CD14-positive monocyte (primary cell): ENCODE measurements around the gene RUFY4. TPM values are rescaled to one million over a fixed set of nuclear protein-coding genes. Genes with fewer than 3 reads are reported as not detected.

Experiments
- DNase-seq, 3 donors: peaks; one replicate each; pipeline ENCODE4 v3.0.0-alpha.2; 2011 to 2022
- H2AFZ ChIP-seq: 2 replicates; pipeline ENCODE4 v1.6.0; 2012; ENCODE audit warnings: mild to moderate bottlenecking, low read depth, low read length, inconsistent platforms; ENCODE audit not compliant: insufficient read depth, poor library complexity, severe bottlenecking
- H3K27ac ChIP-seq, 2 donors: 1 replicate in 1 of 2; 2 replicates in 1 of 2; pipeline ENCODE4 v1.5.1; 2012 to 2013; ENCODE audit warnings: low read length in 2 of 2, control low read depth in 1 of 2, inconsistent platforms in 1 of 2, low read depth in 1 of 2, mild to moderate bottlenecking in 1 of 2
- H3K27me3 ChIP-seq, 2 donors: one replicate each; pipeline versions ENCODE4 v1.6.0 to v1.6.1; 2011 to 2013; ENCODE audit warnings: low read length in 2 of 2; ENCODE audit not compliant: control insufficient read depth in 2 of 2, insufficient read depth in 2 of 2
- H3K36me3 ChIP-seq, 2 donors: replicated peaks in 1 of 2; 1 replicate in 1 of 2; 2 replicates in 1 of 2; pipeline versions ENCODE4 v1.5.1 to v1.6.1; 2012 to 2013; ENCODE audit warnings: low read length in 2 of 2, control low read depth in 1 of 2, inconsistent platforms in 1 of 2, mild to moderate bottlenecking in 1 of 2; ENCODE audit not compliant: insufficient read depth in 2 of 2, control insufficient read depth in 1 of 2
- H3K4me1 ChIP-seq, 2 donors: 1 replicate in 1 of 2; 2 replicates in 1 of 2; pipeline versions ENCODE4 v1.5.1 to v1.6.1; 2012 to 2013; ENCODE audit warnings: low read length in 2 of 2, control low read depth in 1 of 2, inconsistent platforms in 1 of 2, mild to moderate bottlenecking in 1 of 2, moderate library complexity in 1 of 2; ENCODE audit not compliant: insufficient read depth in 2 of 2, control insufficient read depth in 1 of 2
- H3K4me2 ChIP-seq: replicated peaks from 2 replicates; pipeline ENCODE3; 2012; ENCODE audit warnings: low read length, moderate library complexity, mild to moderate bottlenecking; ENCODE audit not compliant: poor library complexity, severe bottlenecking; ENCODE audit errors: extremely low read depth
- H3K4me3 ChIP-seq, 3 experiments: fragments of 200-600 bp in 1 of 3; sonication (generic) in 1 of 3; replicated peaks in 1 of 3; 1 replicate in 2 of 3; 2 replicates in 1 of 3; pipeline ENCODE4 v1.5.1; 2011 to 2013; ENCODE audit warnings: low read length in 3 of 3, mild to moderate bottlenecking in 3 of 3, control low read depth in 2 of 3, low read depth in 2 of 3, inconsistent platforms in 1 of 3, moderate library complexity in 1 of 3
- H3K79me2 ChIP-seq: 2 replicates; pipeline ENCODE4 v1.6.0; 2012; ENCODE audit warnings: mild to moderate bottlenecking, control low read depth, inconsistent platforms, low read length, moderate library complexity; ENCODE audit not compliant: insufficient read depth
- H3K9ac ChIP-seq: 2 replicates; pipeline ENCODE4 v1.6.0; 2017; ENCODE audit warnings: low read length, mild to moderate bottlenecking; ENCODE audit not compliant: insufficient read depth, poor library complexity, severe bottlenecking
- H3K9me3 ChIP-seq, 2 donors: replicated peaks in 1 of 2; 1 replicate in 1 of 2; 2 replicates in 1 of 2; pipeline versions ENCODE4 v1.5.1 to v1.6.1; 2012 to 2013; ENCODE audit warnings: low read length in 2 of 2, control low read depth in 1 of 2; ENCODE audit not compliant: control insufficient read depth in 1 of 2, insufficient read depth in 1 of 2
- H4K20me1 ChIP-seq: 2 replicates; pipeline ENCODE4 v1.6.0; 2012; ENCODE audit warnings: mild to moderate bottlenecking, low read length, control low read depth, moderate library complexity; ENCODE audit not compliant: insufficient read depth
- H3K27ac Mint-ChIP-seq, 7 donors: one replicate each; pipeline ENCODE4 v1.8.0; 2020; ENCODE audit warnings: mild to moderate bottlenecking in 7 of 7, mixed read lengths in 7 of 7, moderate library complexity in 6 of 7, inconsistent platforms in 2 of 7
- H3K27me3 Mint-ChIP-seq, 3 donors: one replicate each; pipeline ENCODE4 v1.8.0; 2021 to 2022; ENCODE audit warnings: low read depth in 3 of 3, mild to moderate bottlenecking in 3 of 3, mixed read lengths in 3 of 3, moderate library complexity in 3 of 3, inconsistent platforms in 1 of 3
- H3K36me3 Mint-ChIP-seq, 2 donors: one replicate each; pipeline ENCODE4 v1.8.0; 2020; ENCODE audit warnings: mixed read lengths in 2 of 2, inconsistent platforms in 1 of 2, mild to moderate bottlenecking in 1 of 2
- H3K4me1 Mint-ChIP-seq: one replicate; pipeline ENCODE4 v1.8.0; 2020; ENCODE audit warnings: mild to moderate bottlenecking, mixed read lengths
- H3K4me3 Mint-ChIP-seq, 2 donors: one replicate each; pipeline ENCODE4 v1.8.0; 2020; ENCODE audit warnings: mild to moderate bottlenecking in 2 of 2, mixed read lengths in 2 of 2, moderate library complexity in 1 of 2
- H3K9me3 Mint-ChIP-seq, 7 donors: one replicate each; pipeline ENCODE4 v1.8.0; 2020 to 2022; ENCODE audit warnings: mixed read lengths in 7 of 7, mild to moderate bottlenecking in 6 of 7, moderate library complexity in 6 of 7, inconsistent platforms in 2 of 7
- CTCF ChIP-seq: fragments of 200-600 bp; IDR thresholded peaks from one replicate; pipeline ENCODE4 v1.8.0; 2022; ENCODE audit warnings: antibody characterized with exemption, mild to moderate bottlenecking
- WGBS: methylation state at CpG from one replicate; pipeline ENCODE4 v1.1.5; 2013; ENCODE audit warnings: missing lambda C conversion rate; ENCODE audit not compliant: insufficient coverage; 5-methylcytosine and 5-hydroxymethylcytosine counted together
- intact Hi-C, 2 donors: fragments of 100-400 bp; cut with micrococcal nuclease; formaldehyde crosslinking; loops; one replicate each; pipeline versions ENCODE4 v1.15.0 to v1.15.1; 2023
- polyA plus RNA-seq, 3 donors: library from polyadenylated mRNA; depleted of rRNA in 1 of 3; unstranded in 2 of 3; stranded (reverse) in 1 of 3; fragments of 300-500 nt in 2 of 3; fragments of >200 nt in 1 of 3; fragmentation: Illumina TruSeq in 2 of 3; gene quantifications; 1 replicate in 2 of 3; 2 replicates in 1 of 3; pipeline ENCODE4 v1.2.3, GENCODE V29; 2012 to 2021

The RUFY4 gene
- polyA plus RNA-seq, 3 donors = 0.65 to 26.1 (median 0.68) TPM

- 48% methylated on average over 6 of the region's 9 CpGs for WGBS
- Histone ChIP-seq H3K4me1 (peaks cover 78 to 80% of the 10 kb centered on the region in 2 donors), H3K27ac (peak overlapping the region; percentile 82 to 84), H3K4me2 (peak overlapping the region; percentile 69), H2AFZ (peak overlapping the region; percentile 55), H3K9ac (peak overlapping the region; percentile 43), H3K27me3 (no peaks in the 10 kb centered on the region), H3K36me3 (peaks cover 7 to 8% of the 10 kb centered on the region in 2 donors), H4K20me1 (no peaks in the 10 kb centered on the region), H3K79me2 (peaks cover 47% of the 10 kb centered on the region), H3K4me3 (peak overlapping the region; percentile 6 to 57 (median 22)), H3K9me3 (no peaks in the 10 kb centered on the region)
- Mint-ChIP-seq H3K4me3 (peak overlapping the region; percentile 62 to 87), H3K27me3 (peaks cover 0 to 5% (median 0%) of the 10 kb centered on the region in 3 donors), H3K36me3 (peaks cover 14 to 16% of the 10 kb centered on the region in 2 donors), H3K9me3 (peaks cover 0 to 3% (median 0%) of the 10 kb centered on the region in 7 donors), H3K4me1 (peaks cover 74% of the 10 kb centered on the region), H3K27ac (peak overlapping the region; percentile 45 to 95 (median 91))
- no peak for DNase-seq
- TF ChIP-seq CTCF = no peak
- intact Hi-C loops = loop anchor here in 1 of 2 donors (5.0 to 10.0 kb wide), 2 partner anchors 33 to 51 kb away; no protein-coding TSS in a partner anchor
Measured at GRCh38 chr2:218065239-218066006, 3.6 kb upstream of the RUFY4 start.

DNA sequence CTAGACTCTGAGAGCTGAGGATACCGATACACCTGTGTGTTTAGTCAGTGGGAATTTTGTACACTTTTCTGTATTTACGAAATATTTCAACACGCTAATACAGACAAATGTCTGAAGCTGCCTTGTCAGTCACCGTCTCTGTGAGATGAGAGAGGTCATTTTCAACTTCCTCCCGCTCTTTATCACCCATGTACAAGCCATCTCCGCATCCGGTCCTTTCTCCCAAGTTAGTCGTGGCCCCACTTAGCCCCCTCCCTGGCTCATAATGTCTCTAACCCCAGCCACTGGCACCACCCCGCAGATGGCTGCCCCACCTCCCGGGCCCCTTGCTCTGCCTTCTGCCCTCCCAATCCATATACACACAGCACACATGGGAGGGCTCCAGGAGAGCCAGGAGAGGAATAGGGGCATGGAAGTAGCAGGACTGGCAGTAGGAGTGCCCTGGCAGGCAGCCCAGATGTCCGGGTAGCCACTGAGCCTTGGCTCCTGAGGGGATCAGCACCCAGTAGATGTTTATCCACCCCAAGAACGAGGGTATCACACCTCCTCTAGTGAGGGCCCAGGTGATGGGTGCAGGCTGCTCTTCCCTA lies 2.0 kb upstream of the RUFY4 start:
- Histone ChIP-seq H3K36me3 (no peaks in the 10 kb centered on the region), H4K20me1 (no peaks in the 10 kb centered on the region), H3K4me1 (peaks cover 71 to 72% of the 10 kb centered on the region in 2 donors), H3K4me3 (peak overlapping the region in 1 of 3 experiments; percentile 47), H3K4me2 (peak overlapping the region; percentile 57), H3K27ac (peak overlapping the region; percentile 15 to 73), H3K9ac (peak overlapping the region; percentile 12), H3K9me3 (no peaks in the 10 kb centered on the region), H2AFZ (peak overlapping the region; percentile 79), H3K27me3 (no peaks in the 10 kb centered on the region), H3K79me2 (peaks cover 34% of the 10 kb centered on the region)
- peaks cover 4 to 10% of the 10 kb centered on the region in 2 donors for H3K36me3 Mint-ChIP-seq
- peaks cover 0 to 3% (median 0%) of the 10 kb centered on the region in 7 donors for H3K9me3 Mint-ChIP-seq
- peak overlapping the region in 5 of 7 donors; percentile 3 to 93 (median 74) for H3K27ac Mint-ChIP-seq
- DNase-seq = peak in 2 of 3 donors; percentile 46 to 50
- H3K4me3 Mint-ChIP-seq = peak overlapping the region; percentile 45 to 82
- intact Hi-C loops = loop anchor here in 1 of 2 donors (5.0 to 10.0 kb wide), 2 partner anchors 35 to 52 kb away; no protein-coding TSS in a partner anchor
- H3K27me3 Mint-ChIP-seq = peaks cover 0 to 6% (median 0%) of the 10 kb centered on the region in 3 donors
- TF ChIP-seq CTCF = no peak
- peaks cover 68% of the 10 kb centered on the region for H3K4me1 Mint-ChIP-seq
- no CpG with 5 or more reads among the region's 12 CpGs for WGBS
